ENCODE data around the gene TALDO1.

- no peak for TF ChIP-seq CTCF (conservative IDR thresholded peaks at IDR 0.05 in 1 of 2, IDR thresholded peaks at IDR 0.05 in 1 of 2; ENCODE audit: low read depth in 1 of 2, low read length in 2 of 2)
- TF ChIP-seq EZH2 (IDR thresholded peaks at IDR 0.05; ENCODE audit: low read length, missing control alignments): no peak
Observed at GRCh38 chr11:809287-810039, 62.2 kb downstream of the TALDO1 start, which contains the start of gene RPLP2.
